Neural cell (in vitro differentiated cells): ENCODE results near the gene ACOXL. TPM values are rescaled to one million over a fixed set of nuclear protein-coding genes. Genes with fewer than 3 reads are reported as not detected.

Experiments
- H2AFZ ChIP-seq: fragments of 200-600, 300-800 bp; sonication (generic), shearing (Covaris generic); 2 replicates; pipeline ENCODE4 v1.6.0; 2014; ENCODE audit warnings: low read depth, mild to moderate bottlenecking, antibody characterized with exemption, low read length, moderate library complexity
- H3F3A ChIP-seq: fragments of 200-600 bp; shearing (Covaris generic); 2 replicates; pipeline ENCODE4 v1.6.1; 2016; ENCODE audit warnings: mild to moderate bottlenecking, moderate library complexity, mixed read lengths, antibody characterized with exemption, low read length; ENCODE audit not compliant: insufficient read depth, poor library complexity, severe bottlenecking
- H3K27ac ChIP-seq: fragments of 200-600, 300-800 bp; sonication (generic), shearing (Covaris generic); 2 replicates; pipeline ENCODE4 v1.5.1; 2014; ENCODE audit warnings: mild to moderate bottlenecking, low read length, moderate library complexity
- H3K27me3 ChIP-seq: fragments of 300-800, 200-600 bp; sonication (generic), shearing (Covaris generic); 2 replicates; pipeline ENCODE4 v1.6.0; 2014; ENCODE audit warnings: mild to moderate bottlenecking, low read depth, low read length, moderate library complexity; ENCODE audit not compliant: insufficient read depth
- H3K36me3 ChIP-seq: fragments of 300-800, 200-600 bp; sonication (generic), shearing (Covaris generic); 2 replicates; pipeline ENCODE4 v1.5.1; 2014; ENCODE audit warnings: mild to moderate bottlenecking, antibody characterized with exemption, low read length, moderate library complexity; ENCODE audit not compliant: insufficient read depth
- H3K4me2 ChIP-seq: fragments of 300-800, 200-600 bp; sonication (generic), shearing (Covaris generic); 2 replicates; pipeline ENCODE4 v1.6.0; 2014; ENCODE audit warnings: mild to moderate bottlenecking, low read length
- H3K4me3 ChIP-seq: fragments of 300-800, 200-600 bp; sonication (generic), shearing (Covaris generic); 2 replicates; pipeline ENCODE4 v1.5.1; 2014; ENCODE audit warnings: mild to moderate bottlenecking, low read length, moderate library complexity
- H3K79me2 ChIP-seq: fragments of 200-600 bp; shearing (Covaris generic); replicated peaks from 2 replicates; pipeline ENCODE4 v1.6.0; 2014; ENCODE audit warnings: mild to moderate bottlenecking, low read length, moderate library complexity; ENCODE audit not compliant: insufficient read depth
- H3K9ac ChIP-seq: fragments of 300-800, 200-600 bp; sonication (generic), shearing (Covaris generic); 2 replicates; pipeline ENCODE4 v1.6.1; 2016; ENCODE audit warnings: mild to moderate bottlenecking, low read length, mixed read lengths
- H3K9me2 ChIP-seq: fragments of 200-600 bp; shearing (Covaris generic); 2 replicates; pipeline ENCODE4 v1.6.1; 2016; ENCODE audit warnings: mild to moderate bottlenecking, low read length, mixed read lengths; ENCODE audit not compliant: insufficient read depth
- H3K9me3 ChIP-seq: fragments of 200-600, 300-800 bp; sonication (generic), shearing (Covaris generic); 2 replicates; pipeline ENCODE4 v1.6.1; 2016; ENCODE audit warnings: mild to moderate bottlenecking, mixed run types, low read length, moderate library complexity, mixed read lengths
- H4K20me1 ChIP-seq: fragments of 200-600 bp; shearing (Covaris generic); 2 replicates; pipeline ENCODE4 v1.6.1; 2016; ENCODE audit warnings: mild to moderate bottlenecking, mixed run types; ENCODE audit not compliant: insufficient read depth
- EP300 ChIP-seq: fragments of 450-650 bp; conservative IDR thresholded peaks from 2 replicates; pipeline ENCODE4 v1.6.1; 2014; ENCODE audit warnings: antibody characterized with exemption, mild to moderate bottlenecking, moderate library complexity; ENCODE audit not compliant: poor library complexity, severe bottlenecking
- EZH2 ChIP-seq: fragments of 200-600, 300-800 bp; shearing (Covaris generic), sonication (generic); IDR thresholded peaks from 2 replicates; pipeline ENCODE4 v1.6.1; 2014; ENCODE audit warnings: antibody characterized with exemption, low read length, borderline replicate concordance, mild to moderate bottlenecking; ENCODE audit not compliant: insufficient read depth, poor library complexity, severe bottlenecking
- MXI1 ChIP-seq: fragments of 450-650 bp; conservative IDR thresholded peaks from 2 replicates; pipeline ENCODE4 v1.6.1; 2014; ENCODE audit warnings: antibody characterized with exemption, mild to moderate bottlenecking; ENCODE audit not compliant: poor library complexity, severe bottlenecking
- POLR2AphosphoS5 ChIP-seq: IDR thresholded peaks from 2 replicates; pipeline ENCODE4 v1.6.1; 2012
- RAD21 ChIP-seq: fragments of 450-650 bp; conservative IDR thresholded peaks from 2 replicates; pipeline ENCODE4 v1.6.1; 2014; ENCODE audit warnings: antibody characterized with exemption, mild to moderate bottlenecking, moderate library complexity
- REST ChIP-seq: IDR thresholded peaks from 2 replicates; pipeline ENCODE4 v1.6.1; 2012; ENCODE audit warnings: borderline replicate concordance
- SMC3 ChIP-seq: fragments of 450-650 bp; conservative IDR thresholded peaks from 2 replicates; pipeline ENCODE4 v1.6.1; 2014; ENCODE audit warnings: antibody characterized with exemption, mild to moderate bottlenecking, moderate library complexity; ENCODE audit not compliant: poor library complexity
- TAF1 ChIP-seq: IDR thresholded peaks from 2 replicates; pipeline ENCODE4 v1.6.1; 2012; ENCODE audit warnings: low read depth
- polyA plus RNA-seq: library from polyadenylated mRNA; depleted of rRNA; stranded (reverse); fragments of >200 nt; gene quantifications from 2 replicates; pipeline ENCODE4 v1.2.3, GENCODE V29; 2014
- TF ChIP-seq, protein P1 (sequence below): fragments of 450-650 bp; IDR thresholded peaks from 2 replicates; pipeline ENCODE4 v1.5.1; 2014; ENCODE audit warnings: antibody characterized with exemption, mild to moderate bottlenecking, moderate library complexity; ENCODE audit not compliant: poor library complexity, severe bottlenecking

ACOXL gene
- polyA plus RNA-seq, 1 donor from 2014 or later, result not detected

- Histone ChIP-seq H3K4me3 (no peak overlapping the region), H3K9ac (no peak overlapping the region), H3F3A (no peaks in the 10 kb centered on the region), H3K36me3 (no peaks in the 10 kb centered on the region), H3K27ac (no peak overlapping the region), H2AFZ (no peak overlapping the region), H3K4me2 (no peak overlapping the region), H4K20me1 (no peaks in the 10 kb centered on the region), H3K79me2 (no peaks in the 10 kb centered on the region), H3K9me3 (no peaks in the 10 kb centered on the region), H3K9me2 (no peaks in the 10 kb centered on the region), H3K27me3 (peaks cover 1% of the 10 kb centered on the region)
- no peak for TF ChIP-seq TAF1
- TF ChIP-seq MXI1, result no peak
- TF ChIP-seq EZH2, result no peak
- no peak for TF ChIP-seq RAD21
- TF ChIP-seq EP300, result no peak
- TF ChIP-seq, protein P1, sequence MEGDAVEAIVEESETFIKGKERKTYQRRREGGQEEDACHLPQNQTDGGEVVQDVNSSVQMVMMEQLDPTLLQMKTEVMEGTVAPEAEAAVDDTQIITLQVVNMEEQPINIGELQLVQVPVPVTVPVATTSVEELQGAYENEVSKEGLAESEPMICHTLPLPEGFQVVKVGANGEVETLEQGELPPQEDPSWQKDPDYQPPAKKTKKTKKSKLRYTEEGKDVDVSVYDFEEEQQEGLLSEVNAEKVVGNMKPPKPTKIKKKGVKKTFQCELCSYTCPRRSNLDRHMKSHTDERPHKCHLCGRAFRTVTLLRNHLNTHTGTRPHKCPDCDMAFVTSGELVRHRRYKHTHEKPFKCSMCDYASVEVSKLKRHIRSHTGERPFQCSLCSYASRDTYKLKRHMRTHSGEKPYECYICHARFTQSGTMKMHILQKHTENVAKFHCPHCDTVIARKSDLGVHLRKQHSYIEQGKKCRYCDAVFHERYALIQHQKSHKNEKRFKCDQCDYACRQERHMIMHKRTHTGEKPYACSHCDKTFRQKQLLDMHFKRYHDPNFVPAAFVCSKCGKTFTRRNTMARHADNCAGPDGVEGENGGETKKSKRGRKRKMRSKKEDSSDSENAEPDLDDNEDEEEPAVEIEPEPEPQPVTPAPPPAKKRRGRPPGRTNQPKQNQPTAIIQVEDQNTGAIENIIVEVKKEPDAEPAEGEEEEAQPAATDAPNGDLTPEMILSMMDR, result no peak
- TF ChIP-seq REST, result no peak
- no peak for TF ChIP-seq POLR2AphosphoS5
- TF ChIP-seq SMC3, result no peak
These were observed 7.0 kb upstream of the ACOXL start for GRCh38 chr2:110725370-110725769.

- H3K4me2 ChIP-seq, result no peak overlapping the region
- H4K20me1 ChIP-seq, result no peaks in the 10 kb centered on the region
- H3K9ac ChIP-seq, result no peak overlapping the region
- peaks cover 6% of the 10 kb centered on the region for H3K27me3 ChIP-seq
- no peak overlapping the region for H3K4me3 ChIP-seq
- H3K27ac ChIP-seq, result no peak overlapping the region
- H3K9me3 ChIP-seq, result no peaks in the 10 kb centered on the region
- H3F3A ChIP-seq, result no peaks in the 10 kb centered on the region
- no peak for TF ChIP-seq EZH2
- no peak for TF ChIP-seq REST
- no peak for TF ChIP-seq EP300
- no peak overlapping the region for H2AFZ ChIP-seq
- no peaks in the 10 kb centered on the region for H3K79me2 ChIP-seq
- H3K9me2 ChIP-seq, result no peaks in the 10 kb centered on the region
- H3K36me3 ChIP-seq, result no peaks in the 10 kb centered on the region
These were observed 6.5 kb upstream of the ACOXL start for GRCh38 chr2:110725859-110726258.
